Smooth muscle cell (in vitro differentiated cells): Measurements from ENCODE around the gene NAGPA. TPM values are rescaled to one million over a fixed set of nuclear protein-coding genes. Genes with fewer than 3 reads are reported as not detected.

Source experiments
- DNase-seq: peaks from one replicate; lab custom pipeline; 2025; ENCODE audit not compliant: unreplicated experiment; lab: John Stamatoyannopoulos, UW
- H2AFZ ChIP-seq: fragments of 200-600 bp; sonication (generic); 2 replicates; pipeline ENCODE4 v1.6.0; 2016; ENCODE audit warnings: antibody characterized with exemption, low read depth, mild to moderate bottlenecking
- H3F3A ChIP-seq: fragments of 200-600 bp; sonication (generic); 2 replicates; pipeline ENCODE4 v1.6.0; 2017; ENCODE audit warnings: antibody characterized with exemption, low read depth
- H3K27ac ChIP-seq: fragments of 200-600 bp; sonication (generic); 2 replicates; pipeline ENCODE4 v1.5.1; 2016; ENCODE audit warnings: low read depth, mild to moderate bottlenecking
- H3K27me3 ChIP-seq: fragments of 200-600 bp; sonication (generic); 2 replicates; pipeline ENCODE4 v1.6.1; 2016; ENCODE audit warnings: low read depth, mild to moderate bottlenecking
- H3K36me3 ChIP-seq: fragments of 200-600 bp; sonication (generic); 2 replicates; pipeline ENCODE4 v1.5.1; 2016; ENCODE audit warnings: low read depth
- H3K4me1 ChIP-seq: fragments of 200-600 bp; sonication (generic); 2 replicates; pipeline ENCODE4 v1.5.1; 2016; ENCODE audit warnings: low read depth
- H3K4me2 ChIP-seq: fragments of 200-600 bp; sonication (generic); 2 replicates; pipeline ENCODE4 v1.6.0; 2016; ENCODE audit warnings: mild to moderate bottlenecking
- H3K4me3 ChIP-seq: fragments of 200-600 bp; sonication (generic); 2 replicates; pipeline ENCODE4 v1.5.1; 2016; ENCODE audit warnings: mild to moderate bottlenecking
- H3K79me2 ChIP-seq: fragments of 200-600 bp; sonication (generic); 2 replicates; pipeline ENCODE4 v1.6.0; 2016; ENCODE audit warnings: low read depth, mild to moderate bottlenecking
- H3K9ac ChIP-seq: fragments of 200-600 bp; sonication (generic); 2 replicates; pipeline ENCODE4 v1.6.0; 2016; ENCODE audit warnings: low read depth
- H3K9me3 ChIP-seq: fragments of 200-600 bp; sonication (generic); replicated peaks from 2 replicates; pipeline ENCODE4 v1.5.1; 2016; ENCODE audit warnings: low read depth
- H4K20me1 ChIP-seq: fragments of 200-600 bp; sonication (generic); 2 replicates; pipeline ENCODE4 v1.6.0; 2016; ENCODE audit warnings: low read depth
- WGBS: methylation state at CpG from one replicate; pipeline ENCODE4 v1.1.7; 2016; ENCODE audit warnings: low lambda C conversion rate; 5-methylcytosine and 5-hydroxymethylcytosine counted together
- polyA plus RNA-seq: library from polyadenylated mRNA; unstranded; fragments of >200 nt; fragmentation: Nextera tagmentation; extraction: Ambion mirVana; gene quantifications from 2 replicates; pipeline ENCODE4 v1.2.1, GENCODE V29; 2016
- total RNA-seq: library from RNA; depleted of rRNA; stranded (reverse); fragments of >200 nt; gene quantifications from 2 replicates; pipeline ENCODE4 v1.2.3, GENCODE V29; 2014
- TF ChIP-seq, protein P1 (sequence below): fragments of 200-600 bp; sonication (generic); IDR thresholded peaks from 2 replicates; pipeline ENCODE4 v1.5.1; 2017; ENCODE audit warnings: borderline replicate concordance, mild to moderate bottlenecking, antibody characterized with exemption; ENCODE audit not compliant: insufficient read depth, poor library complexity, severe bottlenecking

Gene NAGPA
- total and polyA plus RNA-seq, 2 experiments from 2014 or later = 3.8 to 5.4 TPM

DNA sequence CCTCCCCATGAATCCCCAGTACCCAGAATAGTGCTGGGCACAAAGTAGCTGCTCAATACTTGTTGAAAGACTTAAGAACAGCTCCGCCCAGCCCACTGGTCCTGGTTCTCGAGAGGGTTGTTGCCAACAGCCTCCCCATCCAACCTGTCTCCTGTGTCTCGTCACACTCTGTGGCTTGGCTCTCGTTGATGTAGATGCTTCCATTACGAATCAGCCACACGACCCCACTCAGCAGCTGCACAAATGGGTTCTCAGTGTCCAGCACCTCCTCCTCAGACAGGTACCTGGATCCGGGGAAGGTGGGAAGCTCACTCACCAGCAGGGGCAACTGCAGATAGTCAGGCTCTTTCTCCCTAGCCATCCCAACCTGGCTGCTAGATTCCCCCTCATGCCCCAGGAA is 2.1 kb downstream of the NAGPA start:
- Histone ChIP-seq H3K36me3 (no peaks in the 10 kb centered on the region), H4K20me1 (no peaks in the 10 kb centered on the region), H2AFZ (no peak overlapping the region), H3K9ac (no peak overlapping the region), H3K27me3 (no peaks in the 10 kb centered on the region), H3K4me1 (peaks cover 7% of the 10 kb centered on the region), H3K9me3 (no peaks in the 10 kb centered on the region), H3F3A (no peaks in the 10 kb centered on the region), H3K4me2 (no peak overlapping the region), H3K27ac (no peak overlapping the region), H3K4me3 (no peak overlapping the region), H3K79me2 (no peaks in the 10 kb centered on the region)
- WGBS = 92% methylated on average over 7 of the region's 7 CpGs
- no peak for DNase-seq
- TF ChIP-seq, protein P1, sequence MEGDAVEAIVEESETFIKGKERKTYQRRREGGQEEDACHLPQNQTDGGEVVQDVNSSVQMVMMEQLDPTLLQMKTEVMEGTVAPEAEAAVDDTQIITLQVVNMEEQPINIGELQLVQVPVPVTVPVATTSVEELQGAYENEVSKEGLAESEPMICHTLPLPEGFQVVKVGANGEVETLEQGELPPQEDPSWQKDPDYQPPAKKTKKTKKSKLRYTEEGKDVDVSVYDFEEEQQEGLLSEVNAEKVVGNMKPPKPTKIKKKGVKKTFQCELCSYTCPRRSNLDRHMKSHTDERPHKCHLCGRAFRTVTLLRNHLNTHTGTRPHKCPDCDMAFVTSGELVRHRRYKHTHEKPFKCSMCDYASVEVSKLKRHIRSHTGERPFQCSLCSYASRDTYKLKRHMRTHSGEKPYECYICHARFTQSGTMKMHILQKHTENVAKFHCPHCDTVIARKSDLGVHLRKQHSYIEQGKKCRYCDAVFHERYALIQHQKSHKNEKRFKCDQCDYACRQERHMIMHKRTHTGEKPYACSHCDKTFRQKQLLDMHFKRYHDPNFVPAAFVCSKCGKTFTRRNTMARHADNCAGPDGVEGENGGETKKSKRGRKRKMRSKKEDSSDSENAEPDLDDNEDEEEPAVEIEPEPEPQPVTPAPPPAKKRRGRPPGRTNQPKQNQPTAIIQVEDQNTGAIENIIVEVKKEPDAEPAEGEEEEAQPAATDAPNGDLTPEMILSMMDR = no peak

DNA sequence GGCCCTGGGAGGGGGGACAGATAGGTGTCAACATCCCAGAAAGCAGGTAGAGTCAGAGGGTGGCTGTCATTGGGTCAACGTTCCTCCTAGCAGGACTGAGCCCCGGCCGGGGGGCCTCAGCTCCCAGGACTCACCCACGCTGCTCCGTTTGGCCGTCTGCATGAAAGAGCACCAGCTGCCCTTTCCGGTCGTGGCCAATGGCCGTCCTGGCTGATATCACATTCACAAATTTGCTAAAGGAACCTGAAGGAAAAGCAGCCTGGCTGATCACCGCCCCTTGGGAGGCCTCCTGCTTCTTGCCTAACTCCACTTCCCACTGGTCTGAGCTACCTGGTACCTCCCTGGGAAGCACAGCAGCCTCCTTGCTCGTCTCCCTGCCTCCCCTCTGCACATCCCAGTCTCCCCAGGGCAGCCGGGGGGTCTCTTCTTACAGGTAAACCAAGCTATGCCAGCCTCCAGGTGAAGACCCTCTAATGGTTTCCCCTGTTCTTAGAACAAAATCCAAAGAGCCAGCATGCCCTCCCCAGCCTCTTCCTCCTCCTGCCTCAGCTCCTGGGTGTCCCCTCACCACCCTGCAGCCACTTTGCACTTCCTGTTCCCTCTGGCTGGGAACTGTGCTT is 3.4 kb downstream of the NAGPA start:
- no peak overlapping the region for H3K4me2 ChIP-seq
- no peak overlapping the region for H2AFZ ChIP-seq
- H4K20me1 ChIP-seq = no peaks in the 10 kb centered on the region
- H3K4me3 ChIP-seq = no peak overlapping the region
- DNase-seq = no peak
- no peak overlapping the region for H3K9ac ChIP-seq
- TF ChIP-seq, protein P1 = no peak
- no peaks in the 10 kb centered on the region for H3F3A ChIP-seq
- no peaks in the 10 kb centered on the region for H3K79me2 ChIP-seq
- H3K36me3 ChIP-seq = no peaks in the 10 kb centered on the region
- H3K27me3 ChIP-seq = no peaks in the 10 kb centered on the region
- no peaks in the 10 kb centered on the region for H3K9me3 ChIP-seq
- no peak overlapping the region for H3K27ac ChIP-seq
- 91% methylated on average over 12 of the region's 12 CpGs for WGBS
- peaks cover 7% of the 10 kb centered on the region for H3K4me1 ChIP-seq

DNA sequence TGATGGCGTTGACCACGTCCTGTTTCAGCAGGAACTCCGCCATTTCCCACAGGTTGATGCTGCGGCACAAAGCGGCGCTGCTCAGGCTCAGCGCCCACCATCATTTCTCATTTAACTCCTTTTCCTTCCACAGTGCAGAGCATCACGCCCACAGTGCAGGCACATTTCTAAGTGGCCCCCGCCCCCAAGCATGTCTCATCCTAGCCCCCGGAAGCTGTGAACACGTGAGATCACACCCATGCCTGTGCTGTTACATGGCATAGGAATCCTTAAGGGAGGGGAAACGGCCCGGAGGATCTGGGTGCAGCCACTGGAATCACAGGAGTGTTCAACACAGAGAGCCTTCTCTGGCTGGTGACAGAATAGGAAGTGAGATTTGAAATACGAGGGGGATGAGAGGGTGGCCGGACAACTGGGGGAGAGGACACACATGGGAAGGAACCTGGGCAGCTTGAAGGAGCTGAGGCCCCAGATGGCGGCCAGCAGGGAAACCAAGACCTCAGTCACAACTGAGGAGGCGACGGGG is 4.7 kb downstream of the NAGPA start:
- Histone ChIP-seq H3K9me3 (no peaks in the 10 kb centered on the region), H3K36me3 (no peaks in the 10 kb centered on the region), H3K9ac (no peak overlapping the region), H3K4me3 (no peak overlapping the region), H2AFZ (no peak overlapping the region), H4K20me1 (no peaks in the 10 kb centered on the region), H3F3A (no peaks in the 10 kb centered on the region), H3K27ac (no peak overlapping the region), H3K79me2 (no peaks in the 10 kb centered on the region), H3K27me3 (no peaks in the 10 kb centered on the region), H3K4me2 (no peak overlapping the region), H3K4me1 (peaks cover 1% of the 10 kb centered on the region)
- TF ChIP-seq, protein P1 = no peak
- DNase-seq = no peak
- WGBS = 93% methylated on average over 18 of the region's 18 CpGs
